Muscle of leg (tissue), 11 donors: Measurements from ENCODE around the gene PUDP. TPM values are rescaled to one million over a fixed set of nuclear protein-coding genes. Genes with fewer than 3 reads are reported as not detected.

Experiments
- DNase-seq: peaks from one replicate; pipeline ENCODE4 v3.0.0; 2013
- H3K27ac ChIP-seq: one replicate; pipeline ENCODE4 v1.5.1; 2013; ENCODE audit warnings: mild to moderate bottlenecking, low read length, control low read depth
- H3K27me3 ChIP-seq: one replicate; pipeline ENCODE4 v1.6.1; 2013; ENCODE audit warnings: low read length; ENCODE audit not compliant: control insufficient read depth, insufficient read depth
- H3K36me3 ChIP-seq: one replicate; pipeline ENCODE4 v1.6.1; 2013; ENCODE audit warnings: low read length; ENCODE audit not compliant: control insufficient read depth, insufficient read depth
- H3K4me1 ChIP-seq: one replicate; pipeline ENCODE4 v1.6.1; 2013; ENCODE audit warnings: low read length; ENCODE audit not compliant: control insufficient read depth, insufficient read depth
- H3K4me3 ChIP-seq: one replicate; pipeline ENCODE4 v1.5.1; 2013; ENCODE audit warnings: low read length, control low read depth
- H3K9me3 ChIP-seq: replicated peaks from 2 replicates; pipeline ENCODE4 v1.6.1; 2013; ENCODE audit warnings: low read depth, low read length; ENCODE audit not compliant: control insufficient read depth
- WGBS: methylation state at CpG from one replicate; pipeline ENCODE4 v1.1.5; 2013; ENCODE audit warnings: missing lambda C conversion rate; ENCODE audit not compliant: insufficient coverage; 5-methylcytosine and 5-hydroxymethylcytosine counted together
- polyA plus RNA-seq, 8 donors: library from polyadenylated mRNA; unstranded; fragments of 120-200 nt; gene quantifications; one replicate each; pipeline versions ENCODE4 v1.2.1 to v1.2.3, GENCODE V29; 2013; ENCODE audit warnings: inconsistent platforms in 1 of 8, low replicate concordance in 1 of 8; ENCODE audit not compliant: insufficient read length in 8 of 8, insufficient read depth in 1 of 8
- total RNA-seq: library from RNA; stranded (reverse); fragments of 120-200 nt; gene quantifications from one replicate; pipeline ENCODE4 v1.2.4, GENCODE V29; 2013

Gene PUDP
- total and polyA plus RNA-seq, 9 donors: 17.4 to 32.6 (median 28.4) TPM

DNA sequence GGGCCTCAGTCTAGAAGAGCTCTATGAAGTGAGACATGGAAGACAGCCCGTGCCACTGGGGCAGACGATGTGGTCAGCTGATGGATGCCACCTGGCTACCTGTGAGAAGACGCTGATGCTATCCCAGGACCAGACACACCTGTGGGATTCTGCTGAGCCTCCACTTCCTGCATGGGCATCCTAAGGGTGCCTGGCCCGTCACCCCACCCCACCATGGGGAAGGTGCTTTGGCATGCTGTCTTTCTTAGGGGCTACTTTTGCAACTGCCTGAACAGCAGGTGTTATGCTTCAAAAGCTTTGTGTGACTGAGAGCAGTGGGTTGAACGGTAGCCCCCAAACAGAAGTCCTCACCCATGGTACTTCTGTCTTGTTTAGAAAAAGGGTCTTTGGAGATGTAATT, 65.4 kb downstream of the PUDP start:
- peaks cover 3% of the 10 kb centered on the region for H3K36me3 ChIP-seq
- H3K9me3 ChIP-seq: no peaks in the 10 kb centered on the region
- H3K4me3 ChIP-seq: no peak overlapping the region
- peaks cover 7% of the 10 kb centered on the region for H3K27me3 ChIP-seq
- H3K27ac ChIP-seq: no peak overlapping the region
- DNase-seq: no peak
- peaks cover 13% of the 10 kb centered on the region for H3K4me1 ChIP-seq
- 84% methylated on average over 3 of the region's 5 CpGs for WGBS

DNA sequence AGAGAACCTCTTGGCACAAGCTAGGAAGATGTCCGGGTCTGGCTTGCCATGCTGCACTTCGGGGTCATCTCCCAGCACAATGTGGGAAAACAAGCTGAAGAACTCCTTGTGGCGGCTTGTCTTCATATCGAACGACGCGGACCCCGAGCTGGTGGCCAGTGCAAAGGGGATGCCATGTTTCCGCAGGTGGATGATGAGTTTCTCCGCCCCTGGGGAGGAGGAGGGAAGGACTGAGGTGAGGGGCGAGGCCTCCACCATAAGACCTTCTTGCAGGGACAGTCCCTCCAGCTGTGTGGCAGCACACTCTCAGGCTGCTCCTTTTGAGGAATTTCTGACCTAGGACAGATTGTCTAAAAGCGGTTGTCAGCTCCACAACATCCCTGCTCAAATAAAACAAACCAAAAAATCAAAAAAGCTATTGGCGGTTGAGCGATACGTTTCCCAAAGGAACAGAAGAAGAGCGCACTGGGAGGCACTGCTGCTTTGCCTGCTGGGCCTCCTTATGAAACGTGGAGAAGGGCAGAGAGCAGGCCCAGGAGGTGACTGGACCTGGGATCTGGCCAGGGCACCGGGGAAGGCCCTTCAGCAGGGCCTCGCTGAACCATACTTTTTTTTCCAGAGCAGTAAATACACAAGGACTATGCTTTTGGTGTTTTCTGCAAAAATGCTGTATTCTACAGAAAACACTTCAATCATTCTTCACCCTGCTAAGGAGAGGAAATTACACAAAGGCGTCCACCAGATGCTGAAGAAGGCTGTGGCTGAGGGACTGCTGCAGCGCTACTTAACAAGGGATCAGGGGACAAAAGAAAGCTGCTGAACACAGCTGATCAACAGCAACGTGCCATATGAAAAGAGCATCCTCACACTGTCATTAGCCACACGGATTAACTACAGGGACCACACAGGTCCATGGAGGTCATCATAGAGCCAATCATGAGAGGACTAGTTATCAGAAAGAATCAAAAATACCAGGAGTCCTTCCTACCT, 70.4 kb downstream of the PUDP start:
- Histone ChIP-seq H3K4me1 (no peaks in the 10 kb centered on the region), H3K27ac (no peak overlapping the region), H3K36me3 (peaks cover 15% of the 10 kb centered on the region), H3K4me3 (no peak overlapping the region), H3K9me3 (no peaks in the 10 kb centered on the region), H3K27me3 (peaks cover 3% of the 10 kb centered on the region)
- WGBS: 79% methylated on average over 8 of the region's 23 CpGs
- no peak for DNase-seq

DNA sequence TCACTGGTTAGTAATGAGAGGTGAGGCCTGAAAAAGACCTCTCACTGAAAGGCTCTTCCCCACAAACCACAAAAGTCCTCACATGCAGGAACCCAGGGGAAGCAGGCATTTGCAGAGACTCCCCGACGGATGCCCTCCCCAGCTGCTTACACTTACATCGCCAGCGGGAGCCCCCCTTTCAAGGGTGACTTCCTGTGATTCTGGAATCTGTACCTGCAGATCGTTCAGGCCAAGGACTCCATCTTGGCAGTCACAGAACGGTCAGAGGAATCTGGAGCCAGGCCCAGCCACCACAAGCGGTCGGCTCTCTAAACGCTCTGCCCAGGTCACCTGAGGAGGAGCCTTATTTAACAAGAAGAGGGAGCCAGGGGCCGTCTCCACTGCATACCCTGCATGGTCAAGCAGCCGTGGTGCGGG, 71.7 kb downstream of the PUDP start:
- H3K36me3 ChIP-seq: peaks cover 15% of the 10 kb centered on the region
- 71% methylated on average over 12 of the region's 12 CpGs for WGBS
- H3K27me3 ChIP-seq: no peaks in the 10 kb centered on the region
- no peaks in the 10 kb centered on the region for H3K9me3 ChIP-seq
- no peak overlapping the region for H3K27ac ChIP-seq
- no peaks in the 10 kb centered on the region for H3K4me1 ChIP-seq
- no peak for DNase-seq
- no peak overlapping the region for H3K4me3 ChIP-seq

DNA sequence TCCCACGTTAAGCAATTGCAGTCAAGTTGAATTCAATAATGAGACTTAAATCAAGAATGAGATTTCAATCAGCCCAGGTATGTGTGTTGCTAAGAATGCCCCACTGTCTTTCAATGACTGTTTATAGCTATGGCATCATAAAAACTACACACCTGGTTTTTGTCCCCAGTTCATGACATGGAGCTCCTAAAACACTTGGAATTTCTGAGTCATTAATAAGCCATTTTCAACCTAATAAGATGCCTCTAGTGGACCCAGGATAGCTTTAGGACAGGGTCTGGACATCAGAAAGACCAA, 73.1 kb downstream of the PUDP start:
- no peak overlapping the region for H3K4me3 ChIP-seq
- WGBS: 33% methylated on average over 1 of the region's 1 CpG

DNA sequence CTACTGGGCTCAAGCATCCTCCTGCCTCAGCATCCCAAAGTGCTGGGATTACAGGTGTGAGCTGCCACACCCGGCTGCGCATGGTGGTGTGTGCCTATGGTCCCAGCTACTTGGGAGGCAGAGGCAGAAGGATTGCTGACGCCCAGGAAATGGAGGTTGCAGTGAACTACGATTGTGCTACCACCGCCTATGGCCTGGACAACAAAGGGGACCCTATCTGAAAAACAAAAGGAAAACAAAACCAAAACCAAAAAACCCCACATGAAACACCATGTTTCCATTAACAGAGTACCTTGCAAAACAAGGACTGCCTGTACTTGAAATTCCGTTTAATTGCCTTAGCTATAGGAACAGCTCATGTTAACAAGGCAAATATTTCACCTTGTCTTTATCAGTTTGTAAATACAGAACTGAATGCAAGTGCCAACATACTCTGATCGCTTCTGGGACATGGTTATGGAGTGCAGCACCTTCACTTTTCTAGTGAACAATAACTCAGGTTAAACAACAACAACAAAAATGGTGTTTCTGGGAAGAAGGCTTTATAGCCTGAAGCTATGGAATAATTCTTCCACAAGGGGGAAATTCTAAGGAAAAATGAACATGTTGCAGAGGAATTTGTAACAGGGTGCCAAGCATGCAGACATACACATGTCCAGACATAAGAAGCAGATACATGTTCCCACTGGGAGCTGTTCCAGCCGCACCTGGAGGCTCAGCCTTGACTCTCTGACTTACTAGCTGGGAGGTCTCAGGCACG, 73.6 kb downstream of the PUDP start:
- Histone ChIP-seq H3K36me3 (peaks cover 15% of the 10 kb centered on the region), H3K4me1 (no peaks in the 10 kb centered on the region), H3K27me3 (no peaks in the 10 kb centered on the region), H3K9me3 (no peaks in the 10 kb centered on the region), H3K4me3 (no peak overlapping the region), H3K27ac (no peak overlapping the region)
- DNase-seq: peak; percentile 43
- 75% methylated on average over 6 of the region's 9 CpGs for WGBS

More for the DNA sequence above, 73.1 kb downstream of the PUDP start:
- Histone ChIP-seq H3K27ac (no peak overlapping the region), H3K9me3 (no peaks in the 10 kb centered on the region), H3K27me3 (no peaks in the 10 kb centered on the region), H3K4me1 (no peaks in the 10 kb centered on the region), H3K36me3 (peaks cover 15% of the 10 kb centered on the region)
- no peak for DNase-seq

DNA sequence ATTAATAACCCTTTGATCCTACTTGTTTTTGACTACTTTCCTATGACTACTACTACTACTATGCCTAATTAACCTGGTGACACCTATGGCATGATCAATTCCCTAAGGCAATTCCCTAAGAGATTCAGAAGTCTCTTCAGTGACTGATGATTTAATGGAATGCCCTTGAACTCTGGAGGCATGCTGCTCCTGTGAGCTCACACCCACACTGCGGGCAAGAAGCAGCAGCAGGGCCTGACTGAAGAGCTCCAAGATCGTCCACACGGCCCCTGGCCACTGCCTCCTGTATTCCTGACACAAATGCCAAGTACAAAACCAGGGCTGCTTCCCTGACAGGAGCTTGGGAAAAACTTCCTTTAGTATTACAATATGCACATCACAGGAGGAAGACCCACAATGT, 74.6 kb downstream of the PUDP start:
- Histone ChIP-seq H3K4me1 (no peaks in the 10 kb centered on the region), H3K4me3 (no peak overlapping the region), H3K27me3 (no peaks in the 10 kb centered on the region), H3K36me3 (peaks cover 15% of the 10 kb centered on the region), H3K9me3 (no peaks in the 10 kb centered on the region), H3K27ac (no peak overlapping the region)
- WGBS: 84% methylated on average over 2 of the region's 3 CpGs
- no peak for DNase-seq

DNA sequence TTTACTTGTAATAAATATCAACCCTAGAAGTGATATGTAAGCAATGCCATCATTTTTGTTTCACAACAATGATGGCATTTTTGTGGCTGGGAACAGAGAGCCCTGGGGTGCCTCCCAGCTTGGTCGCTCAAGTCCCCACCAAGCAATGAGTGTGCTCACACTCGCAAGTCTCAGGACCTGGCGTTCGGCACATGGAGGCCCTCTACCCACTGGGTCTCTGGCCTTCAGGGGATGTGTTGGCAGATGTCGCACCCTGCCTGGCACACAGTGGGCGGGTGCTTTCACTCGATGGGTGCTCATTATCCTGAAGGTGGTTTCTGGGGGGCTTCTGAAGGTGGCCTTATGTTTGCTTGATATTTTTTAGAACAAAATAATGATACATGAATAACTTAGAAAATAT, 75.1 kb downstream of the PUDP start:
- Histone ChIP-seq H3K9me3 (no peaks in the 10 kb centered on the region), H3K27me3 (no peaks in the 10 kb centered on the region), H3K4me1 (no peaks in the 10 kb centered on the region), H3K27ac (no peak overlapping the region), H3K4me3 (no peak overlapping the region), H3K36me3 (peaks cover 15% of the 10 kb centered on the region)
- WGBS: 100% methylated on average over 1 of the region's 7 CpGs
- no peak for DNase-seq

DNA sequence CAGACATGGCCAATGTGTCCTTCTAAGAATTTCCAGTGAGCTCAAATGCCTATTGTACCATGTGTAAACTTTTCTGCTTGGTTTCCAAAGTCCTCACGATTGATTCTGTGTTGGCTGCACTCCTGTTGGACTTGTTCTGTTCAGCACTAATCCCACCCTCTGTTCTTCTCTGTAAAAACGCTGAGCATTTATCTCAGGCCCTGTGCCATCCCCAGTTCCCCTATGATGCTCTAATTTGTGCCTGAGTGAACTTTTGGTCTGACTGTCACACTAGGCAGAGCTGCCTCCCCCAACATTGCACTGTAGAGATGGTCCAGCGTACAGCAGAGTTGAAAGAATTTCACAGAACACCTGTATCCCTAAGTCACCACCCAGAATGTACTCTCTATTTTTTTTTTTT, 76.6 kb downstream of the PUDP start:
- H3K9me3 ChIP-seq: no peaks in the 10 kb centered on the region
- 58% methylated on average over 3 of the region's 3 CpGs for WGBS
- no peak overlapping the region for H3K27ac ChIP-seq
- H3K36me3 ChIP-seq: peaks cover 14% of the 10 kb centered on the region
- H3K27me3 ChIP-seq: no peaks in the 10 kb centered on the region
- no peak overlapping the region for H3K4me3 ChIP-seq
- H3K4me1 ChIP-seq: no peaks in the 10 kb centered on the region
- no peak for DNase-seq

DNA sequence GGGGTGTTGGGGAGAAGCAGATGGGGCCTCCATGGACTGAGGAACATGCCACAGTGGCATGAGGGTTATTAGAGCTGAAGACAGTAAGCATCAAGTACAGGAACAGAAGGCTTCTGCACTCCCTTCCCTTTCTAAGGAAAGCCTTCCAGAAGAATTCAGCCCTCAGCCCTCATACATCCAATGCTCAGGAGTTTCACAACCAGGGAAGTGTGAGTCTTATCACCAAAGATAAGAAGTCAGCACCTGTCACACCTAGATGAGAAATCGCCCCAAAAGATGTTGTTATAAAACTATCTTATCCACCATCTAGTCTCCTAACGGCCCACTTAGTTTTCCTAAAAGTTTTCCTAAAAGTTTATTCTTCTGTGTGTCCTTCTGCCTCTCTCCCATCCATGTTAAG, 78.4 kb downstream of the PUDP start:
- Histone ChIP-seq H3K9me3 (no peaks in the 10 kb centered on the region), H3K27ac (no peak overlapping the region), H3K4me3 (no peak overlapping the region), H3K4me1 (no peaks in the 10 kb centered on the region), H3K27me3 (no peaks in the 10 kb centered on the region), H3K36me3 (peaks cover 4% of the 10 kb centered on the region)
- no peak for DNase-seq
- WGBS: no CpG with 5 or more reads among the region's 2 CpGs

DNA sequence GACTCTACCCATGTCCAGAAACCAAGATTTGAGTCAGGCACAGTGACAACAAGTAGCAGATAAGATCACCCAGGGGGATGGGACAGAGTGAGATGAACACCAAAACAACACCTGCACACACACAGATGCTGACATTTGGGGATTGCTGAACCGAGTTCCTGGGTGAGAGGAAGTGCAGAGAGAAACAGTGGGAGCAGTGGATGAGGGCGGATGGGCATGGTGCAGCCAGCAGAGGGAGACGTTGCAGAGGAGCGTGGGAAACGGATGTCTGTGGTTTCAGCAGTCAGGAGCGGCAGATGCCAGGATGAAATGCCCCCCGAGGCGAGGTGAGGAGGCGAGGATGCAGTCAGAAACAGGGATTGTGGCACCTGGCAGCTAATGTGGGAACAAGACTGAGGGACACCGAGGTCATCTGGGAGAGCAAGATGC, 79.0 kb downstream of the PUDP start:
- Histone ChIP-seq H3K27me3 (no peaks in the 10 kb centered on the region), H3K36me3 (peaks cover 4% of the 10 kb centered on the region), H3K9me3 (no peaks in the 10 kb centered on the region), H3K4me3 (no peak overlapping the region), H3K27ac (no peak overlapping the region), H3K4me1 (no peaks in the 10 kb centered on the region)
- DNase-seq: no peak
- WGBS: 59% methylated on average over 10 of the region's 10 CpGs
